K562 (cell line): ENCODE data around the gene TIMM23. TPM values are rescaled to one million over a fixed set of nuclear protein-coding genes. Genes with fewer than 3 reads are reported as not detected.

Source experiments
- ATAC-seq: fragments of 200-7000 bp; cut with Tn5 transposase; 3 replicates; pipeline ENCODE4 v1.9.1; 2020; ENCODE audit warnings: moderate library complexity
- BruUV-seq: library from RNA; stranded (reverse); fragments of 400-500 nt; replicated peaks from 2 replicates; lab custom pipeline; 2021; lab: Mats Ljungman, UMichigan
- CTCF ChIA-PET: fragments of 300-600 bp; formaldehyde crosslinking; extraction: SDS; loops from one replicate; lab custom pipeline; 2021; ENCODE audit warnings: low intra/inter-chr PET ratio; lab: Yijun Ruan, JAX
- POLR2A ChIA-PET: fragments of 300-600, 350-650 bp; sonication (Branson Sonifier 250); formaldehyde crosslinking; extraction: SDS; loops from one replicate; lab custom pipeline; 2021; ENCODE audit warnings: antibody characterized with exemption, inconsistent platforms; lab: Yijun Ruan, JAX
- DNase-seq, 4 experiments: peaks; one replicate each; pipeline versions ENCODE4 v3.0.0 to v3.0.0-alpha.2; 2011 to 2018; ENCODE audit warnings: low spot score in 3 of 4, mixed read lengths in 3 of 4; ENCODE audit errors: extremely low read depth in 1 of 4
- FAIRE-seq: peaks from 2 replicates; lab custom pipeline; 2011; peaks lifted over from hg19 to GRCh38; lab: Jason Lieb, UNC
- H2AFZ ChIP-seq: 2 replicates; pipeline ENCODE4 v1.6.0; 2011; ENCODE audit warnings: low read depth, low read length, control low read depth, inconsistent platforms
- H3K27ac ChIP-seq: fragments of 200-600 bp; 3 replicates; pipeline ENCODE4 v1.8.0; 2011; ENCODE audit warnings: low read depth, mild to moderate bottlenecking, control low read depth, inconsistent platforms, low read length, moderate library complexity, mixed read lengths; ENCODE audit errors: extremely low read depth
- H3K27me3 ChIP-seq, 2 experiments: fragments of 300-600 bp in 1 of 2; 2 replicates in 1 of 2; 3 replicates in 1 of 2; pipeline versions ENCODE4 v1.6.0 to v1.8.0; 2011; ENCODE audit warnings: inconsistent platforms in 2 of 2, low read length in 2 of 2, mild to moderate bottlenecking in 1 of 2, mixed read lengths in 1 of 2, moderate library complexity in 1 of 2; ENCODE audit not compliant: control insufficient read depth in 2 of 2, insufficient read depth in 2 of 2
- H3K36me3 ChIP-seq: fragments of 300-600 bp; 3 replicates; pipeline ENCODE4 v1.8.0; 2011; ENCODE audit warnings: mild to moderate bottlenecking, low read length, inconsistent platforms; ENCODE audit not compliant: control insufficient read depth, insufficient read depth
- H3K4me1 ChIP-seq, 2 experiments: fragments of 200-600 bp in 1 of 2; replicated peaks in 1 of 2; 2 replicates in 1 of 2; 3 replicates in 1 of 2; pipeline versions ENCODE4 v1.5.1 to v1.8.0; 2011; ENCODE audit warnings: inconsistent platforms in 2 of 2, low read length in 2 of 2, mild to moderate bottlenecking in 1 of 2, mixed read lengths in 1 of 2, moderate library complexity in 1 of 2; ENCODE audit not compliant: control insufficient read depth in 2 of 2, insufficient read depth in 2 of 2
- H3K4me2 ChIP-seq: 2 replicates; pipeline ENCODE4 v1.6.1; 2011; ENCODE audit warnings: low read length, control low read depth, inconsistent platforms, mixed read lengths; ENCODE audit not compliant: insufficient read depth
- H3K4me3 ChIP-seq: fragments of 200-600 bp; sonication (generic), shearing (Covaris generic); 2 replicates; pipeline ENCODE4 v1.5.1; 2016; ENCODE audit warnings: control low read depth, inconsistent platforms
- H3K79me2 ChIP-seq: fragments of 200-600 bp; 3 replicates; pipeline ENCODE4 v1.8.0; 2011; ENCODE audit warnings: low read length, inconsistent platforms; ENCODE audit not compliant: control insufficient read depth, insufficient read depth
- H3K9ac ChIP-seq, 2 experiments: 2 replicates each; pipeline versions ENCODE4 v1.6.0 to v1.6.1; 2011; ENCODE audit warnings: low read depth in 2 of 2, low read length in 2 of 2, control low read depth in 1 of 2, inconsistent platforms in 1 of 2, mild to moderate bottlenecking in 1 of 2, mixed read lengths in 1 of 2; ENCODE audit not compliant: insufficient read depth in 1 of 2
- H3K9me1 ChIP-seq: one replicate; pipeline ENCODE4 v1.6.0; 2011; ENCODE audit warnings: inconsistent platforms, mild to moderate bottlenecking, low read length, moderate library complexity; ENCODE audit not compliant: control insufficient read depth, insufficient read depth
- H3K9me3 ChIP-seq: replicated peaks from 2 replicates; pipeline ENCODE4 v1.5.1; 2011; ENCODE audit warnings: low read depth, low read length, inconsistent platforms; ENCODE audit not compliant: control insufficient read depth, insufficient read depth
- H4K20me1 ChIP-seq: replicated peaks from 2 replicates; pipeline ENCODE4 v1.6.1; 2011; ENCODE audit warnings: low read length, inconsistent platforms, mixed read lengths; ENCODE audit not compliant: control insufficient read depth, insufficient read depth
- EP400 ChIP-seq: fragments of 450-650 bp; IDR thresholded peaks from 2 replicates; pipeline ENCODE4 v1.6.1; 2017; ENCODE audit warnings: antibody characterized with exemption, mild to moderate bottlenecking, moderate library complexity
- HMG20A ChIP-seq: fragments of 450-650 bp; formaldehyde crosslinking; conservative IDR thresholded peaks from 2 replicates; pipeline ENCODE4 v1.4.0; 2020; ENCODE audit warnings: mild to moderate bottlenecking, mixed read lengths
- ILF3 ChIP-seq: fragments of 450-650 bp; IDR thresholded peaks from 2 replicates; pipeline ENCODE4 v1.6.1; 2018; ENCODE audit warnings: antibody characterized with exemption, mild to moderate bottlenecking, moderate library complexity, borderline replicate concordance
- KLF16 ChIP-seq: IDR thresholded peaks from 2 replicates; pipeline ENCODE4 v1.6.1; 2016; ENCODE audit warnings: antibody characterized with exemption
- L3MBTL2 ChIP-seq: fragments of 450-650 bp; IDR thresholded peaks from 2 replicates; pipeline ENCODE4 v1.6.1; 2016; ENCODE audit warnings: mild to moderate bottlenecking, moderate library complexity
- MCM2 ChIP-seq: fragments of 450-650 bp; IDR thresholded peaks from 2 replicates; pipeline ENCODE4 v1.6.1; 2017; ENCODE audit warnings: low read depth, mild to moderate bottlenecking
- MEIS2 ChIP-seq: fragments of 450-650 bp; IDR thresholded peaks from 2 replicates; pipeline ENCODE4 v1.6.1; 2014; ENCODE audit warnings: mild to moderate bottlenecking; ENCODE audit not compliant: partially characterized antibody
- NFRKB ChIP-seq: fragments of 450-650 bp; IDR thresholded peaks from 2 replicates; pipeline ENCODE4 v1.6.1; 2016; ENCODE audit warnings: low read depth
- PURB ChIP-seq: sonication (generic); formaldehyde crosslinking; IDR thresholded peaks from 2 replicates; pipeline ENCODE4 v1.9.0; 2021; ENCODE audit warnings: low read depth, mild to moderate bottlenecking, missing genetic modification reagents
- RNF2 ChIP-seq: sonication (generic); IDR thresholded peaks from 2 replicates; pipeline ENCODE4 v1.6.1; 2016
- TBL1XR1 ChIP-seq, 2 experiments: IDR thresholded peaks; 2 replicates each; pipeline ENCODE4 v1.6.1; 2012; ENCODE audit warnings: improper control_type of control experiment in 2 of 2, low read length in 2 of 2, mild to moderate bottlenecking in 1 of 2
- TRIM24 ChIP-seq, 2 experiments: fragments of 450-650 bp; IDR thresholded peaks; 2 replicates each; pipeline ENCODE4 v1.6.1; 2016
- ZKSCAN3 ChIP-seq: fragments of 250-450 bp; sonication (Bioruptor Pico); IDR thresholded peaks from 2 replicates; pipeline ENCODE4 v1.4.0; 2020
- ZNF212 ChIP-seq: fragments of 450-650 bp; formaldehyde crosslinking; IDR thresholded peaks from 2 replicates; pipeline ENCODE4 v1.4.0; 2020; ENCODE audit warnings: mild to moderate bottlenecking
- ZNF239 ChIP-seq: fragments of 250-450 bp; sonication (Bioruptor Pico); IDR thresholded peaks from 2 replicates; pipeline ENCODE4 v1.4.0; 2020; ENCODE audit warnings: mild to moderate bottlenecking
- ZNF282 ChIP-seq: sonication (generic); formaldehyde crosslinking; IDR thresholded peaks from 2 replicates; pipeline ENCODE4 v1.8.1; 2023; ENCODE audit warnings: missing genetic modification reagents
- ZNF766 ChIP-seq: fragments of 200-800 bp; sonication (Bioruptor generic); conservative IDR thresholded peaks from 2 replicates; pipeline ENCODE4 v1.6.1; 2016; ENCODE audit warnings: missing genetic modification characterization, missing compliant biosample characterization
- WGBS: fragments of 100-300 bp; shearing (Covaris generic); methylation state at CpG from one replicate; pipeline ENCODE4 v1.1.6; 2016; ENCODE audit warnings: low coverage, mixed read lengths; ENCODE audit not compliant: insufficient coverage; ENCODE audit errors: missing lambda C conversion rate; 5-methylcytosine and 5-hydroxymethylcytosine counted together
- in situ Hi-C: fragments of 300-500 bp; cut with MboI; formaldehyde crosslinking; loops from 4 replicates; pipeline ENCODE4 v1.15.0; 2018; ENCODE audit warnings: inconsistent platforms, mixed read lengths
- intact Hi-C: fragments of 100-400 bp; cut with micrococcal nuclease; formaldehyde crosslinking; loops from 2 replicates; pipeline ENCODE4 v1.14.2; 2022
- polyA plus RNA-seq, 8 experiments: library from polyadenylated mRNA; depleted of rRNA in 4 of 8; stranded (reverse) in 5 of 8; unstranded in 3 of 8; fragments of >200 nt; fragmentation: Nextera tagmentation in 2 of 8; fragmentation: Illumina TruSeq in 1 of 8; extraction: Ambion mirVana in 2 of 8; extraction: Trizol in 1 of 8; gene quantifications; 2 replicates each; pipeline versions ENCODE4 v1.2.1 to v1.2.3, GENCODE V29; 2011 to 2014; ENCODE audit warnings: inconsistent platforms in 1 of 8, missing spikeins in 1 of 8
- total RNA-seq, 7 experiments: library from RNA; depleted of rRNA in 6 of 7; stranded (reverse); fragments of >200 nt in 6 of 7; fragmentation: Illumina TruSeq in 2 of 7; extraction: Trizol in 2 of 7; gene quantifications; 2 replicates each; pipeline versions ENCODE4 v1.2.1 to v1.2.3, GENCODE V29; 2011 to 2021; ENCODE audit warnings: low replicate concordance in 1 of 7
- TF ChIP-seq, protein P1 (sequence below): fragments of 450-650 bp; IDR thresholded peaks from 2 replicates; pipeline ENCODE4 v1.6.1; 2016
- TF ChIP-seq, protein P2 (sequence below), 2 experiments: IDR thresholded peaks; 2 replicates each; pipeline ENCODE4 v1.6.1; 2012; ENCODE audit warnings: improper control_type of control experiment in 2 of 2, low read depth in 2 of 2, low read length in 2 of 2, borderline replicate concordance in 1 of 2

The TIMM23 gene
- total and polyA plus RNA-seq, 9 of the 15 experiments (the other 6 are each of a cell fraction or from before 2014, with no cell fraction given): 148 to 280 (median 183) TPM

DNA sequence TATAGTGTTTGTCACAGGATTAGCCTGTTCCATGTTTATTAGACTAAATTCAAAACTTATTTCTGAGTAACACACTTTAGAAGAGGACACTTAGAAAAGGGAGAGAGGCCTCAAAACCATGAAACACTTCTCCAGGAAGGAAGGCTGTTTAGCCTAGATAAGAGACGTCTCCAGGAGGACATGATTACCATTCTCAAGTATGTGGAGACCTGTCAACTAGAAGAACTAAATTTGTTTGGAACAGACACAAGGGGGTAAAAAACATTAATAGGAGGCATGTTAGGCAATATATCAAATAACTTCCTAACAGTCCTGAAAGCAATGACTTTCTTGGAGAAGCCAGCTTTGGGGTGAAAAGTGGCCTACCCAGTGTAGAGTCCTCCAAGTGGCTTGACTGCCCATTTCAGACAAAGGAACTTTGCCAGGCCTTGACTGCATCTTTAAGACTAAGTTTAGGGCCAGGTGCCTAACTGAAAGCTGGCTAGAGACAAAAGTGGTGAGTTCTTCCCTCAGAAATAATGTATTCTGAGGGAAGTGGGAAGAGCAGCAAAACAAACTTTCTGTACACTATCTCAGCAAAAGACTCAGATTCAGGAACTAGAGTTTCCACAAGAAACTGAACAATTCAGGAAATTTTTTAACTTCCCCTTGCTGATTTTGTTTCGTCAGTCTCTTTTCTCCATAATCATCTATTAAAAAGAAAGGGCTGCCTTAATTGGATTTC, 46.3 kb downstream of the TIMM23 start:
- H3K9me3 ChIP-seq: no peaks in the 10 kb centered on the region
- no peaks in the 10 kb centered on the region for H3K9me1 ChIP-seq
- in situ Hi-C loops (no loop called here), intact Hi-C loops (loop anchor here (2.0 kb wide), 1 partner anchor 18 kb away; no protein-coding TSS in a partner anchor)
- DNase-seq (peak in 3 of 4 experiments; percentile 43 to 85 (median 76)), ATAC-seq (peak; percentile 58), FAIRE-seq (no peak)
- peaks cover 97% of the 10 kb centered on the region for H3K79me2 ChIP-seq
- H3K4me3 ChIP-seq: peak overlapping the region; percentile 13; the same call in 1 of the 2 replicates
- H3K4me1 ChIP-seq: peaks cover 32 to 51% of the 10 kb centered on the region in 2 experiments
- peak overlapping the region in 1 of 2 experiments; percentile 76; a peak in 3 of 4 replicates for H3K9ac ChIP-seq
- H3K36me3 ChIP-seq: peaks cover 67% of the 10 kb centered on the region
- peak overlapping the region; percentile 87 for H3K4me2 ChIP-seq
- H2AFZ ChIP-seq: no peak overlapping the region
- WGBS: 0% methylated on average over 2 of the region's 2 CpGs
- H3K27ac ChIP-seq: peak overlapping the region; percentile 83
- H4K20me1 ChIP-seq: peaks cover 19% of the 10 kb centered on the region
- ChIA-PET POLR2A (interaction anchor here (1.2 to 11.8 kb wide), 4 partner anchors 10 to 22 kb away, joined by 3 to 136 read pairs (median 26); no protein-coding TSS in a partner anchor), CTCF (no interaction called here)
- BruUV-seq: no TSS peak
- no peaks in the 10 kb centered on the region for H3K27me3 ChIP-seq
- TF ChIP-seq ZKSCAN3 (no peak), MEIS2 (peak; percentile 88), ZNF212 (CRISPR knock-in tag) (no peak), HMG20A (CRISPR knock-in tag) (no peak), MCM2 (no peak), TBL1XR1 (IDR thresholded peaks at IDR 0.05; ENCODE audit: low read length in 2 of 2) (no peak), TRIM24 (IDR thresholded peaks at IDR 0.05) (peak in 1 of 2 experiments; percentile 61; a peak in 3 of 4 replicates), RNF2 (peak; percentile 69), L3MBTL2 (peak; percentile 32; the same call in 1 of the 2 replicates), NFRKB (0 out of 2 replicates have a peak, but pooled peaks have one; percentile 47), EP400 (peak; percentile 28; the same call in 1 of the 2 replicates), ILF3 (no peak), PURB (CRISPR knock-in tag) (no peak), KLF16 (peak; percentile 70), ZNF766 (CRISPR knock-in tag) (peak; percentile 6; the same call in 1 of the 2 replicates), ZNF239 (CRISPR knock-in tag) (no peak), ZNF282 (no peak)
- TF ChIP-seq, protein P1, sequence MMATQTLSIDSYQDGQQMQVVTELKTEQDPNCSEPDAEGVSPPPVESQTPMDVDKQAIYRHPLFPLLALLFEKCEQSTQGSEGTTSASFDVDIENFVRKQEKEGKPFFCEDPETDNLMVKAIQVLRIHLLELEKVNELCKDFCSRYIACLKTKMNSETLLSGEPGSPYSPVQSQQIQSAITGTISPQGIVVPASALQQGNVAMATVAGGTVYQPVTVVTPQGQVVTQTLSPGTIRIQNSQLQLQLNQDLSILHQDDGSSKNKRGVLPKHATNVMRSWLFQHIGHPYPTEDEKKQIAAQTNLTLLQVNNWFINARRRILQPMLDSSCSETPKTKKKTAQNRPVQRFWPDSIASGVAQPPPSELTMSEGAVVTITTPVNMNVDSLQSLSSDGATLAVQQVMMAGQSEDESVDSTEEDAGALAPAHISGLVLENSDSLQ: peak; percentile 73
- TF ChIP-seq, protein P2, sequence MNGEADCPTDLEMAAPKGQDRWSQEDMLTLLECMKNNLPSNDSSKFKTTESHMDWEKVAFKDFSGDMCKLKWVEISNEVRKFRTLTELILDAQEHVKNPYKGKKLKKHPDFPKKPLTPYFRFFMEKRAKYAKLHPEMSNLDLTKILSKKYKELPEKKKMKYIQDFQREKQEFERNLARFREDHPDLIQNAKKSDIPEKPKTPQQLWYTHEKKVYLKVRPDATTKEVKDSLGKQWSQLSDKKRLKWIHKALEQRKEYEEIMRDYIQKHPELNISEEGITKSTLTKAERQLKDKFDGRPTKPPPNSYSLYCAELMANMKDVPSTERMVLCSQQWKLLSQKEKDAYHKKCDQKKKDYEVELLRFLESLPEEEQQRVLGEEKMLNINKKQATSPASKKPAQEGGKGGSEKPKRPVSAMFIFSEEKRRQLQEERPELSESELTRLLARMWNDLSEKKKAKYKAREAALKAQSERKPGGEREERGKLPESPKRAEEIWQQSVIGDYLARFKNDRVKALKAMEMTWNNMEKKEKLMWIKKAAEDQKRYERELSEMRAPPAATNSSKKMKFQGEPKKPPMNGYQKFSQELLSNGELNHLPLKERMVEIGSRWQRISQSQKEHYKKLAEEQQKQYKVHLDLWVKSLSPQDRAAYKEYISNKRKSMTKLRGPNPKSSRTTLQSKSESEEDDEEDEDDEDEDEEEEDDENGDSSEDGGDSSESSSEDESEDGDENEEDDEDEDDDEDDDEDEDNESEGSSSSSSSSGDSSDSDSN (IDR thresholded peaks at IDR 0.05; ENCODE audit: borderline replicate concordance in 1 of 2, low read depth in 2 of 2, low read length in 2 of 2): peak in 1 of 2 experiments; percentile 59; a peak in 1 of 4 replicates
